IMR-90 (cell line): ENCODE results near the gene TM9SF4. TPM values are rescaled to one million over a fixed set of nuclear protein-coding genes. Genes with fewer than 3 reads are reported as not detected.

Source experiments
- ATAC-seq: fragments of 200-7000 bp; cut with Tn5 transposase; 2 replicates; pipeline ENCODE4 v1.9.1; 2020; ENCODE audit warnings: low read depth, mild to moderate bottlenecking, moderate library complexity
- BruUV-seq: library from RNA; stranded (reverse); fragments of 400-500 nt; replicated peaks from 2 replicates; lab custom pipeline; 2021; lab: Mats Ljungman, UMichigan
- CTCF ChIA-PET: fragments of 300-600 bp; formaldehyde crosslinking; extraction: SDS; loops from one replicate; lab custom pipeline; 2021; ENCODE audit warnings: antibody characterized with exemption; lab: Yijun Ruan, JAX
- POLR2A ChIA-PET: fragments of 300-600 bp; sonication (Branson Sonifier 250); formaldehyde crosslinking; loops from one replicate; lab custom pipeline; 2022; ENCODE audit warnings: antibody characterized with exemption; ENCODE audit not compliant: unreplicated experiment; lab: Charles Lee
- DNase-seq: peaks from one replicate; pipeline ENCODE4 v3.0.0; 2013
- H2AFZ ChIP-seq: replicated peaks from 2 replicates; pipeline ENCODE3; 2013; ENCODE audit warnings: low read length, mild to moderate bottlenecking; ENCODE audit not compliant: poor library complexity
- H2AK5ac ChIP-seq: 2 replicates; pipeline ENCODE4 v1.6.1; 2013; ENCODE audit warnings: low read depth, low read length, inconsistent platforms
- H2AK9ac ChIP-seq: replicated peaks from 2 replicates; pipeline ENCODE3; 2013; ENCODE audit warnings: mild to moderate bottlenecking, low read depth, low read length, moderate library complexity; ENCODE audit not compliant: poor library complexity
- H2BK120ac ChIP-seq: 2 replicates; pipeline ENCODE4 v1.6.1; 2013; ENCODE audit warnings: low read depth, low read length, inconsistent platforms
- H2BK15ac ChIP-seq: 3 replicates; pipeline ENCODE4 v1.6.1; 2013; ENCODE audit warnings: low read depth, low read length, inconsistent platforms
- H2BK20ac ChIP-seq: 2 replicates; pipeline ENCODE4 v1.6.1; 2013; ENCODE audit warnings: low read depth, mild to moderate bottlenecking, inconsistent platforms, low read length, moderate library complexity
- H2BK5ac ChIP-seq: 2 replicates; pipeline ENCODE4 v1.6.1; 2013; ENCODE audit warnings: mild to moderate bottlenecking, low read depth, low read length, inconsistent platforms; ENCODE audit not compliant: poor library complexity, severe bottlenecking
- H3K14ac ChIP-seq: replicated peaks from 2 replicates; pipeline ENCODE4 v1.6.1; 2013; ENCODE audit warnings: low read depth, low read length, inconsistent platforms
- H3K18ac ChIP-seq: 2 replicates; pipeline ENCODE4 v1.6.1; 2013; ENCODE audit warnings: low read depth, low read length, control low read depth
- H3K23ac ChIP-seq: 2 replicates; pipeline ENCODE4 v1.6.1; 2013; ENCODE audit warnings: low read depth, low read length, inconsistent platforms
- H3K27ac ChIP-seq: 2 replicates; pipeline ENCODE4 v1.5.1; 2013; ENCODE audit warnings: mild to moderate bottlenecking, control low read depth, low read length; ENCODE audit not compliant: insufficient read depth
- H3K27me3 ChIP-seq: 2 replicates; pipeline ENCODE4 v1.6.1; 2013; ENCODE audit warnings: low read length; ENCODE audit not compliant: control insufficient read depth, insufficient read depth
- H3K36me3 ChIP-seq: 2 replicates; pipeline ENCODE4 v1.6.1; 2013; ENCODE audit warnings: low read length, mixed read lengths; ENCODE audit not compliant: control insufficient read depth, insufficient read depth
- H3K4ac ChIP-seq: 2 replicates; pipeline ENCODE4 v1.6.1; 2013; ENCODE audit warnings: low read depth, low read length, inconsistent platforms
- H3K4me1 ChIP-seq: 2 replicates; pipeline ENCODE4 v1.6.1; 2013; ENCODE audit warnings: low read length, mixed read lengths; ENCODE audit not compliant: control insufficient read depth, insufficient read depth
- H3K4me2 ChIP-seq: 2 replicates; pipeline ENCODE4 v1.6.1; 2013; ENCODE audit warnings: low read depth, mild to moderate bottlenecking, control low read depth, low read length, moderate library complexity
- H3K4me3 ChIP-seq: 2 replicates; pipeline ENCODE4 v1.5.1; 2013; ENCODE audit warnings: low read depth, mild to moderate bottlenecking, control low read depth, low read length, moderate library complexity; ENCODE audit not compliant: insufficient read depth
- H3K56ac ChIP-seq: 2 replicates; pipeline ENCODE4 v1.6.1; 2013; ENCODE audit warnings: low read length, inconsistent platforms; ENCODE audit not compliant: insufficient read depth; ENCODE audit errors: extremely low read depth
- H3K79me1 ChIP-seq, 2 experiments: 2 replicates each; pipeline ENCODE4 v1.6.1; 2013; ENCODE audit warnings: low read length in 2 of 2, inconsistent platforms in 1 of 2, low read depth in 1 of 2
- H3K9ac ChIP-seq: 2 replicates; pipeline ENCODE4 v1.6.1; 2013; ENCODE audit warnings: low read depth, low read length, control low read depth
- H3K9me1 ChIP-seq: 2 replicates; pipeline ENCODE4 v1.6.1; 2013; ENCODE audit warnings: low read length, inconsistent platforms; ENCODE audit not compliant: insufficient read depth
- H3K9me3 ChIP-seq: 2 replicates; pipeline ENCODE4 v1.6.1; 2013; ENCODE audit warnings: low read length; ENCODE audit not compliant: control insufficient read depth, insufficient read depth
- H4K20me1 ChIP-seq: 2 replicates; pipeline ENCODE4 v1.6.1; 2013; ENCODE audit warnings: low read length, inconsistent platforms; ENCODE audit not compliant: insufficient read depth
- H4K5ac ChIP-seq: 2 replicates; pipeline ENCODE4 v1.6.1; 2013; ENCODE audit warnings: mild to moderate bottlenecking, low read depth, low read length, control low read depth
- H4K8ac ChIP-seq, 2 experiments: 2 replicates each; pipeline ENCODE4 v1.6.1; 2013; ENCODE audit warnings: low read depth in 2 of 2, low read length in 2 of 2, control low read depth in 1 of 2, inconsistent platforms in 1 of 2
- H4K91ac ChIP-seq: 2 replicates; pipeline ENCODE4 v1.6.1; 2013; ENCODE audit warnings: low read depth, low read length, inconsistent platforms; ENCODE audit not compliant: insufficient read depth
- BHLHE40 ChIP-seq: fragments of 150-350 bp; IDR thresholded peaks from 2 replicates; pipeline ENCODE4 v1.6.1; 2016; ENCODE audit warnings: mild to moderate bottlenecking, low read depth, low read length
- CEBPB ChIP-seq: IDR thresholded peaks from 2 replicates; pipeline ENCODE4 v1.6.1; 2012; ENCODE audit warnings: low read depth, low read length, improper control_type of control experiment
- CHD1 ChIP-seq: IDR thresholded peaks from 2 replicates; pipeline ENCODE4 v1.6.1; 2012; ENCODE audit warnings: low read depth, low read length, improper control_type of control experiment
- CTCF ChIP-seq: conservative IDR thresholded peaks from 2 replicates; pipeline ENCODE4 v1.5.1; 2012; ENCODE audit warnings: mild to moderate bottlenecking, low read depth, low read length, improper control_type of control experiment
- ELK1 ChIP-seq: fragments of 150-350 bp; IDR thresholded peaks from 2 replicates; pipeline ENCODE4 v1.6.1; 2016; ENCODE audit warnings: low read depth, mild to moderate bottlenecking, low read length, moderate library complexity, borderline replicate concordance
- FOS ChIP-seq: fragments of 150-350 bp; IDR thresholded peaks from 2 replicates; pipeline ENCODE4 v1.6.1; 2016; ENCODE audit warnings: low read depth, low read length
- MAFK ChIP-seq: IDR thresholded peaks from 2 replicates; pipeline ENCODE4 v1.6.1; 2012; ENCODE audit warnings: low read depth, low read length, improper control_type of control experiment
- MAZ ChIP-seq: IDR thresholded peaks from 2 replicates; pipeline ENCODE4 v1.6.1; 2012; ENCODE audit warnings: low read depth, mild to moderate bottlenecking, low read length, improper control_type of control experiment, moderate library complexity, borderline replicate concordance
- MXI1 ChIP-seq: IDR thresholded peaks from 2 replicates; pipeline ENCODE4 v1.6.1; 2012; ENCODE audit warnings: low read depth, mild to moderate bottlenecking, low read length, moderate library complexity, borderline replicate concordance
- NFE2L2 ChIP-seq: fragments of 150-350 bp; IDR thresholded peaks from 2 replicates; pipeline ENCODE4 v1.6.1; 2016; ENCODE audit warnings: low read depth, mild to moderate bottlenecking, low read length
- POLR2A ChIP-seq: IDR thresholded peaks from 2 replicates; pipeline ENCODE4 v1.6.1; 2012; ENCODE audit warnings: mild to moderate bottlenecking, low read depth, low read length
- RAD21 ChIP-seq: IDR thresholded peaks from 2 replicates; pipeline ENCODE4 v1.6.1; 2012; ENCODE audit warnings: low read length, improper control_type of control experiment
- RCOR1 ChIP-seq: IDR thresholded peaks from 2 replicates; pipeline ENCODE4 v1.6.1; 2012; ENCODE audit warnings: mild to moderate bottlenecking, low read length, improper control_type of control experiment; ENCODE audit not compliant: insufficient replicate concordance
- RFX5 ChIP-seq: IDR thresholded peaks from 2 replicates; pipeline ENCODE4 v1.8.0; 2012; ENCODE audit warnings: low read depth, mild to moderate bottlenecking, low read length, moderate library complexity
- SMC3 ChIP-seq: fragments of 150-350 bp; IDR thresholded peaks from 2 replicates; pipeline ENCODE4 v1.6.1; 2016; ENCODE audit warnings: low read depth, mild to moderate bottlenecking, antibody characterized with exemption, low read length, moderate library complexity
- USF2 ChIP-seq: fragments of 150-350 bp; IDR thresholded peaks from 2 replicates; pipeline ENCODE4 v1.6.1; 2017; ENCODE audit warnings: mild to moderate bottlenecking, antibody characterized with exemption, low read length, low read depth
- WGBS, 2 experiments: methylation state at CpG; one replicate each; pipeline versions ENCODE4 v1.1.5 to v1.1.7; 2013; ENCODE audit warnings: missing lambda C conversion rate in 2 of 2; ENCODE audit not compliant: insufficient read length in 1 of 2; ENCODE audit errors: extremely low coverage in 2 of 2; 5-methylcytosine and 5-hydroxymethylcytosine counted together
- dilution Hi-C: fragments of 300-500 bp; cut with HindIII; formaldehyde crosslinking; loops from one replicate; pipeline ENCODE4 v1.14.3; 2018; ENCODE audit warnings: low sequenced_read_pairs; ENCODE audit not compliant: unreplicated experiment
- in situ Hi-C: fragments of 300-500 bp; cut with MboI; formaldehyde crosslinking; loops from 3 replicates; pipeline ENCODE4 v1.14.3; 2019; ENCODE audit warnings: low sequenced_read_pairs, inconsistent platforms, mixed read lengths
- intact Hi-C: fragments of 100-400 bp; cut with micrococcal nuclease; formaldehyde crosslinking; loops from 2 replicates; pipeline ENCODE4 v1.10.0; 2022
- polyA plus RNA-seq, 3 experiments: library from polyadenylated mRNA; depleted of rRNA; stranded (reverse); fragments of >200 nt; gene quantifications; 2 replicates each; pipeline ENCODE4 v1.2.3, GENCODE V29; 2012; ENCODE audit warnings: low replicate concordance in 1 of 3
- total RNA-seq: library from RNA; depleted of rRNA; stranded (reverse); fragments of >200 nt; gene quantifications from 2 replicates; pipeline ENCODE4 v1.2.3, GENCODE V29; 2012

The TM9SF4 gene
- total and polyA plus RNA-seq, 2 of the 4 experiments (the other 2 are of a cell fraction) = 35.3 to 59.1 TPM

- no TSS peak for BruUV-seq
- H3K18ac ChIP-seq = no peak overlapping the region
- no peaks in the 10 kb centered on the region; the same call in 1 of the 2 replicates for H3K4me1 ChIP-seq
- no peak overlapping the region for H4K91ac ChIP-seq
- H2BK120ac ChIP-seq = no peak overlapping the region
- no peak overlapping the region for H3K14ac ChIP-seq
- ATAC-seq = no peak
- H3K9me3 ChIP-seq = no peaks in the 10 kb centered on the region
- intact Hi-C loops = no loop called here
- H3K36me3 ChIP-seq = no peaks in the 10 kb centered on the region
- H3K27me3 ChIP-seq = peaks cover 63% of the 10 kb centered on the region
- H3K79me1 ChIP-seq = no peaks in the 10 kb centered on the region
- no CpG with 5 or more reads among the region's 6 CpGs for WGBS, 2 experiments
- H2AK9ac ChIP-seq = no peak overlapping the region
- H3K56ac ChIP-seq = no peak overlapping the region
- no peaks in the 10 kb centered on the region for H3K9me1 ChIP-seq
- H2BK5ac ChIP-seq = no peak overlapping the region
- H3K27ac ChIP-seq = no peak overlapping the region
- H3K23ac ChIP-seq = no peak overlapping the region
- H3K4me3 ChIP-seq = no peak overlapping the region
- ChIA-PET POLR2A (no interaction called here), CTCF (no interaction called here)
- no peaks in the 10 kb centered on the region for H4K20me1 ChIP-seq
- H4K5ac ChIP-seq = no peak overlapping the region
- no peak overlapping the region for H3K9ac ChIP-seq
- in situ Hi-C loops = no loop called here
- dilution Hi-C loops = no loop called here
- no peak overlapping the region for H3K4ac ChIP-seq
- DNase-seq = no peak
- H2BK15ac ChIP-seq = no peak overlapping the region
- no peak overlapping the region for H4K8ac ChIP-seq
- no peak overlapping the region for H2AFZ ChIP-seq
- no peak overlapping the region for H2AK5ac ChIP-seq
- H3K4me2 ChIP-seq = no peak overlapping the region
- TF ChIP-seq MXI1 = no peak
- no peak for TF ChIP-seq BHLHE40
- no peak for TF ChIP-seq CTCF
- TF ChIP-seq SMC3 = no peak
- no peak for TF ChIP-seq CEBPB
- TF ChIP-seq CHD1 = no peak
- TF ChIP-seq MAFK = no peak
- no peak for TF ChIP-seq RFX5
- TF ChIP-seq MAZ = no peak
- TF ChIP-seq USF2 = no peak
- TF ChIP-seq ELK1 = no peak
- TF ChIP-seq RAD21 = no peak
- no peak for TF ChIP-seq NFE2L2
- no peak for TF ChIP-seq POLR2A
- TF ChIP-seq FOS = no peak
- TF ChIP-seq RCOR1 = no peak
- no peak overlapping the region for H2BK20ac ChIP-seq
Observed at GRCh38 chr20:32083469-32083868, 26.0 kb upstream of the TM9SF4 start.
